Esophagus squamous epithelium (tissue), 4 donors: ENCODE measurements around the gene TEC.

Source experiments
- CTCF ChIP-seq, 6 experiments: fragments of 450-650 bp in 4 of 6; fragments of 200-600 bp in 2 of 6; sonication (generic) in 2 of 6; IDR thresholded peaks; one replicate each; pipeline ENCODE4 v1.5.1; 2016 to 2019; ENCODE audit warnings: antibody characterized with exemption in 6 of 6, mild to moderate bottlenecking in 4 of 6, moderate library complexity in 4 of 6
- POLR2A ChIP-seq, 4 donors: fragments of 450-650 bp; IDR thresholded peaks; one replicate each; pipeline ENCODE4 v1.6.1; 2017; ENCODE audit warnings: antibody characterized with exemption in 4 of 4, mild to moderate bottlenecking in 4 of 4, moderate library complexity in 3 of 4

DNA sequence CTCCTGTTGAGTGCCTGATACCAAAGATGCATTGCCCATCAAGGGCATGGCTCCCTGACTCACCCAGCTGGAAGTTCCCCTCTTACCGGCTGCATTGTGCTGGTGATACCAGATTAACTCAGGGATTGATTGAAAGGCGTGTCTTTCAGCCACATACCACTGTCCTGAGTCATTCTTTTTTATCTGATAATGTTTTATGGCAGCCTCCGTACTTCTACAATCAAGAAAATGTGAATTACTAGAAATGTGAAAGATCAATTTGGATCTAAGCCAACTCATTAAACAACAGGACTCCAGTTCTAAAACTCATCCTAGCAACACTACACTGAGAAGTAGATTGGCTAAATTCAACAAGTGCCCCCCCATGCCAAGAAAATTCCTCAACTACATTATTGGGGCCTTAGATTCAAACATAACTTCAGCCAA, 175.6 kb downstream of the TEC start:
- TF ChIP-seq CTCF (IDR thresholded peaks at IDR 0.05): no peak
- no peak for TF ChIP-seq POLR2A (IDR thresholded peaks at IDR 0.05)
